ENCODE data around the gene HS2ST1. TPM values are rescaled to one million over a fixed set of nuclear protein-coding genes. Genes with fewer than 3 reads are reported as not detected.
"Not testable (repeated sequence)": the region's sequence is repeated elsewhere in the genome, so short reads cannot be mapped to it uniquely, and the experiment has no call there.

The HS2ST1 gene
- total RNA-seq, 1 experiment from 2014 or later, result 45.0 TPM

- H3K4me1 ChIP-seq, result no peaks in the 10 kb centered on the region
- H3K4me3 ChIP-seq, result no peak overlapping the region
- no peaks in the 10 kb centered on the region for H3K9me3 ChIP-seq (replicated peaks)
- DNase-seq, result no peak
- no peak overlapping the region for H3K27ac ChIP-seq
- no peaks in the 10 kb centered on the region for H3K27me3 ChIP-seq
- 0 out of 2 replicates have a peak, but pooled peaks cover 4% of the 10 kb centered on the region for H3K36me3 ChIP-seq
Observed at GRCh38 chr1:86998280-86998679, 83.8 kb downstream of the HS2ST1 start.

- no peak overlapping the region for H3K4me3 ChIP-seq
- H3K27ac ChIP-seq, result no peak overlapping the region
- no peak for DNase-seq
- H3K9me3 ChIP-seq (replicated peaks), result no peaks in the 10 kb centered on the region
- H3K36me3 ChIP-seq, result 0 out of 2 replicates have a peak, but pooled peaks cover 4% of the 10 kb centered on the region
- H3K27me3 ChIP-seq, result no peaks in the 10 kb centered on the region
- no peaks in the 10 kb centered on the region for H3K4me1 ChIP-seq
Observed at GRCh38 chr1:86998727-86999126, 84.3 kb downstream of the HS2ST1 start.

GRCh38 chr1:87000460-87000859, 86.0 kb downstream of the HS2ST1 start:
- H3K27ac ChIP-seq, result no peak overlapping the region
- DNase-seq, result no peak
- no peaks in the 10 kb centered on the region for H3K9me3 ChIP-seq (replicated peaks)
- H3K4me3 ChIP-seq, result no peak overlapping the region
- H3K36me3 ChIP-seq, result 0 out of 2 replicates have a peak, but pooled peaks cover 4% of the 10 kb centered on the region
- H3K27me3 ChIP-seq, result no peaks in the 10 kb centered on the region
- no peaks in the 10 kb centered on the region for H3K4me1 ChIP-seq

- 0 out of 2 replicates have a peak, but pooled peaks cover 4% of the 10 kb centered on the region for H3K36me3 ChIP-seq
- H3K4me1 ChIP-seq, result no peaks in the 10 kb centered on the region
- no peak overlapping the region for H3K27ac ChIP-seq
- no peaks in the 10 kb centered on the region for H3K27me3 ChIP-seq
- DNase-seq, result no peak
- H3K4me3 ChIP-seq, result no peak overlapping the region
- H3K9me3 ChIP-seq (replicated peaks), result no peaks in the 10 kb centered on the region
Observed at GRCh38 chr1:87004857-87005256, 90.4 kb downstream of the HS2ST1 start.

GRCh38 chr1:87007323-87007722, 92.9 kb downstream of the HS2ST1 start:
- no peaks in the 10 kb centered on the region; the same call in 1 of the 2 replicates for H3K9me3 ChIP-seq (replicated peaks)
- DNase-seq, result no peak

GRCh38 chr1:87013385-87013784, 99.0 kb downstream of the HS2ST1 start:
- not testable (repeated sequence) for H3K27me3 ChIP-seq; DNase-seq; H3K27ac ChIP-seq; H3K36me3 ChIP-seq; H3K9me3 ChIP-seq (replicated peaks); H3K4me1 ChIP-seq; H3K4me3 ChIP-seq

More at GRCh38 chr1:87007323-87007722, 92.9 kb downstream of the HS2ST1 start:
- H3K27me3 ChIP-seq, result no peaks in the 10 kb centered on the region
- H3K4me3 ChIP-seq, result no peak overlapping the region
- no peaks in the 10 kb centered on the region for H3K4me1 ChIP-seq
- no peaks in the 10 kb centered on the region for H3K36me3 ChIP-seq
- H3K27ac ChIP-seq, result no peak overlapping the region

GRCh38 chr1:87017998-87018672, 103.7 kb downstream of the HS2ST1 start:
- H3K27me3 ChIP-seq, result no peaks in the 10 kb centered on the region
- DNase-seq, result no peak
- no peaks in the 10 kb centered on the region for H3K36me3 ChIP-seq

GRCh38 chr1:87023326-87023725, 108.9 kb downstream of the HS2ST1 start:
- H3K27me3 ChIP-seq, result no peaks in the 10 kb centered on the region
- no peak for DNase-seq
- H3K27ac ChIP-seq, result no peak overlapping the region
- H3K36me3 ChIP-seq, result no peaks in the 10 kb centered on the region
- no peaks in the 10 kb centered on the region for H3K4me1 ChIP-seq
- H3K9me3 ChIP-seq (replicated peaks), result no peaks in the 10 kb centered on the region
- H3K4me3 ChIP-seq, result no peak overlapping the region

More at GRCh38 chr1:87017998-87018672, 103.7 kb downstream of the HS2ST1 start:
- Histone ChIP-seq H3K4me3 (no peak overlapping the region), H3K4me1 (no peaks in the 10 kb centered on the region), H3K9me3 (replicated peaks) (peaks cover 5% of the 10 kb centered on the region), H3K27ac (no peak overlapping the region)

GRCh38 chr1:87024936-87025540, 110.6 kb downstream of the HS2ST1 start:
- DNase-seq, result peak; percentile 4 to 63
- Histone ChIP-seq H3K36me3 (no peaks in the 10 kb centered on the region), H3K4me3 (no peak overlapping the region), H3K9me3 (replicated peaks) (no peaks in the 10 kb centered on the region), H3K4me1 (no peaks in the 10 kb centered on the region), H3K27ac (no peak overlapping the region), H3K27me3 (no peaks in the 10 kb centered on the region)

- DNase-seq, result peak in 1 of 2 experiments; percentile 22
- H3K4me3 ChIP-seq, result not testable (repeated sequence)
Observed at GRCh38 chr1:87027561-87027960, 113.1 kb downstream of the HS2ST1 start.

GRCh38 chr1:87028576-87028975, 114.1 kb downstream of the HS2ST1 start:
- Histone ChIP-seq H3K27me3 (no peaks in the 10 kb centered on the region), H3K4me3 (no peak overlapping the region), H3K27ac (no peak overlapping the region), H3K36me3 (no peaks in the 10 kb centered on the region), H3K9me3 (replicated peaks) (no peaks in the 10 kb centered on the region), H3K4me1 (no peaks in the 10 kb centered on the region)
- no peak for DNase-seq

More at GRCh38 chr1:87027561-87027960, 113.1 kb downstream of the HS2ST1 start:
- H3K27ac ChIP-seq; H3K4me1 ChIP-seq; H3K36me3 ChIP-seq; H3K9me3 ChIP-seq (replicated peaks); H3K27me3 ChIP-seq: not testable (repeated sequence)

- DNase-seq, result no peak
- no peaks in the 10 kb centered on the region for H3K9me3 ChIP-seq (replicated peaks)
- no peak overlapping the region for H3K27ac ChIP-seq
- H3K27me3 ChIP-seq, result no peaks in the 10 kb centered on the region
- H3K4me3 ChIP-seq, result no peak overlapping the region
- no peaks in the 10 kb centered on the region for H3K36me3 ChIP-seq
- H3K4me1 ChIP-seq, result no peaks in the 10 kb centered on the region
Observed at GRCh38 chr1:87030740-87031690, 116.6 kb downstream of the HS2ST1 start.

- H3K36me3 ChIP-seq, result no peaks in the 10 kb centered on the region
- no peak overlapping the region for H3K4me3 ChIP-seq
- H3K27ac ChIP-seq, result no peak overlapping the region
- H3K4me1 ChIP-seq, result no peaks in the 10 kb centered on the region
- no peaks in the 10 kb centered on the region for H3K27me3 ChIP-seq
- H3K9me3 ChIP-seq (replicated peaks), result no peaks in the 10 kb centered on the region
- DNase-seq, result no peak
Observed at GRCh38 chr1:87034351-87034750, 119.9 kb downstream of the HS2ST1 start.

GRCh38 chr1:87039096-87039495, 124.7 kb downstream of the HS2ST1 start:
- H3K4me1 ChIP-seq, result no peaks in the 10 kb centered on the region
- H3K27me3 ChIP-seq, result no peaks in the 10 kb centered on the region
- no peak overlapping the region for H3K27ac ChIP-seq
- no peaks in the 10 kb centered on the region for H3K9me3 ChIP-seq (replicated peaks)
- H3K36me3 ChIP-seq, result peaks cover 2% of the 10 kb centered on the region; the same call in 1 of the 2 replicates
- H3K4me3 ChIP-seq, result no peak overlapping the region
- no peak for DNase-seq
